ENCODE results near the gene OR51B4.
"Not testable (repeated sequence)": the region's sequence is repeated elsewhere in the genome, so short reads cannot be mapped to it uniquely, and the experiment has no call there.

OR51B4 gene, protein sequence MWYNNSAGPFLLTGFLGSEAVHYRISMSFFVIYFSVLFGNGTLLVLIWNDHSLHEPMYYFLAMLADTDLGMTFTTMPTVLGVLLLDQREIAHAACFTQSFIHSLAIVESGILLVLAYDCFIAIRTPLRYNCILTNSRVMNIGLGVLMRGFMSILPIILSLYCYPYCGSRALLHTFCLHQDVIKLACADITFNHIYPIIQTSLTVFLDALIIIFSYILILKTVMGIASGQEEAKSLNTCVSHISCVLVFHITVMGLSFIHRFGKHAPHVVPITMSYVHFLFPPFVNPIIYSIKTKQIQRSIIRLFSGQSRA

GRCh38 chr11:5301846-5302245, at the start of gene OR51B4:
OR51B4 (minus strand) TSS chr11:5301946; CDS start chr11:5301946, 0 bp downstream.
- DNase-seq (ENCODE audit: insufficient read length, low spot score) (no peak), FAIRE-seq (no peak)

GRCh38 chr11:5351208-5351607, 49.5 kb upstream of the OR51B4 start, which contains the start of gene OR51B6:
OR51B6 (plus strand) TSS chr11:5351508; CDS start chr11:5351508, 0 bp downstream.
- FAIRE-seq (no peak), DNase-seq (ENCODE audit: insufficient read length, low spot score) (no peak)

GRCh38 chr11:5349550-5349949, 47.8 kb upstream of the OR51B4 start:
- DNase-seq (ENCODE audit: insufficient read length, low spot score) (no peak), FAIRE-seq (no peak)

DNA sequence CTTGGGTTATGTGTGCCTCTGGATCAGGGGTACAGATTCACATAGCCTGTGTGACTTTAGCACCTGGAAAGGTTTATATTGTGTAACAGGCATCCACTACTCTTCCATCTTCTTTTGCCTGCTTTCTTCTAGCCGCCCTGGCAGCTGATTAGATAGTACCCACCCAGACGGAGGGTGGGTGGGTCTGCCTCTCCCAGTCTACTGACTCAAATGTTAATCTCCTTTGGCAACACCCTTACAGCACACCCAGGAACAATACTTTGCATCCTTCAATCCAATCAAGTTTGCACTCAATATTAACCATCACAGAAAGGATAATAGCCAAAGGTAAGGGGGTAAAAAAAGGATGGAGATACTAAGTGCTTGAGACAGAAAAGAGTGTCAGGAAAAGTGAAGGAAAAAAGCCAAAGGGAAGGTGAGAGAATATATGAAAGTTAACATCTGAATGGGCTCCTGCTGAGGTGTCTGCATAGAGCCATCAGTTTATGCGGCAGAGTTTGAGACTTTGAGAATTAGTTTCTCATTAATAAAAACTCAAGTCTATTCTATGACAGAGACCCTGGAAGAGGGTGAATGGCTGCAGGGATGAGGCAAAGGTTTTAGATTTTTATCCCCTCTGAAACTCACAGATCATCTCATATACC, 46.9 kb upstream of the OR51B4 start:
- FAIRE-seq (no peak), DNase-seq (ENCODE audit: insufficient read length, low spot score) (no peak)

GRCh38 chr11:5345831-5346230, 44.1 kb upstream of the OR51B4 start:
- DNase-seq (ENCODE audit: insufficient read length, low spot score) (no peak), FAIRE-seq (no peak)

- FAIRE-seq (peak; percentile 18), DNase-seq (ENCODE audit: insufficient read length, low spot score) (no peak)
Observed at GRCh38 chr11:5343474-5344335, 42.0 kb upstream of the OR51B4 start, which contains the start of gene OR51B5. OR51B5 (minus strand) TSS chr11:5343524; CDS start chr11:5343524, 0 bp downstream.

- FAIRE-seq = peak; percentile 73
- peak; percentile 2 for DNase-seq (ENCODE audit: insufficient read length, low spot score)
Observed at GRCh38 chr11:5339771-5340322, 38.1 kb upstream of the OR51B4 start.

GRCh38 chr11:5337253-5337652, 35.5 kb upstream of the OR51B4 start:
- FAIRE-seq; DNase-seq (ENCODE audit: insufficient read length, low spot score): not testable (repeated sequence)

DNA sequence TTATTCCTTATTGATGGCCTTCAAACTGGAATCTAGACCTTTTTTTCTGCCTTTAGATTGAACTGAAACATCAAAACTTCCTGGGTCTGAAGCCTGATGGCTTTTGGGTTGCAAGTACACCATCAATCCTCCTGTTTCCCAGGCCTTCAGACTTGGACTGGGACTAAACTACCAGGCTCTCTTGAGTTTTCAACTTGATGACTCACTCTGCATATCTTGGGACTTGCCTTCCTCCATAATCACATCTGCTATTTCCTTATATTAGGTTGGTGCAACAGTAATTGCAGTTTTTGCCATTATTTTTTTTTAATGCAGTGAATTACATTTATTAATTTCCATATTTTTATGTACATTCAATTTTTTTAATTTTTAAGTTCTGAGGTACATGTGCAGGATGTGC, 34.6 kb upstream of the OR51B4 start:
- DNase-seq (ENCODE audit: insufficient read length, low spot score) = no peak
- FAIRE-seq = no peak

DNA sequence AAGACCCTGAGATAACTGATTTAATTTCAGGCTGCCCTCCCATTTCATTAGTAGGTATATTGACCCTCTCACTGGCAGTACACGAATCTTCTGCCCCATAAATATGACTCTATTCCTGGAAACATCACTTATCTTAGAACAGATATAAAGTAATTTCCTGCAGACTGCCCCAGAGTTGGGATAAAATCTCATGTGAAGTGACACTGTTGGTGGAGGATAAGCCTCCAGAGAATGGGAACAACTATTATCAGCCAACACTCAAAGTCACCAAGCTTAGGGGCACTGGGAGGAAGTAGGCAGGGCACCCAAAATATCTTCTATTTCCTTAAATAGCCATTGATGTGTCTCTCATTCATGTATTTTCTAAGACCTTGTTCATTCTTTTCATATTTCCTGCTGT, 33.4 kb upstream of the OR51B4 start:
- FAIRE-seq = no peak
- no peak for DNase-seq (ENCODE audit: insufficient read length, low spot score)

- no peak for DNase-seq (ENCODE audit: insufficient read length, low spot score)
- no peak for FAIRE-seq
Observed at GRCh38 chr11:5324197-5324596, 22.5 kb upstream of the OR51B4 start, which contains the start of gene OR51B2. OR51B2 (minus strand) TSS chr11:5324297; CDS start chr11:5324297, 0 bp downstream.

- FAIRE-seq (no peak), DNase-seq (ENCODE audit: insufficient read length, low spot score) (no peak)
Observed at GRCh38 chr11:5317292-5317691, 15.5 kb upstream of the OR51B4 start.

DNA sequence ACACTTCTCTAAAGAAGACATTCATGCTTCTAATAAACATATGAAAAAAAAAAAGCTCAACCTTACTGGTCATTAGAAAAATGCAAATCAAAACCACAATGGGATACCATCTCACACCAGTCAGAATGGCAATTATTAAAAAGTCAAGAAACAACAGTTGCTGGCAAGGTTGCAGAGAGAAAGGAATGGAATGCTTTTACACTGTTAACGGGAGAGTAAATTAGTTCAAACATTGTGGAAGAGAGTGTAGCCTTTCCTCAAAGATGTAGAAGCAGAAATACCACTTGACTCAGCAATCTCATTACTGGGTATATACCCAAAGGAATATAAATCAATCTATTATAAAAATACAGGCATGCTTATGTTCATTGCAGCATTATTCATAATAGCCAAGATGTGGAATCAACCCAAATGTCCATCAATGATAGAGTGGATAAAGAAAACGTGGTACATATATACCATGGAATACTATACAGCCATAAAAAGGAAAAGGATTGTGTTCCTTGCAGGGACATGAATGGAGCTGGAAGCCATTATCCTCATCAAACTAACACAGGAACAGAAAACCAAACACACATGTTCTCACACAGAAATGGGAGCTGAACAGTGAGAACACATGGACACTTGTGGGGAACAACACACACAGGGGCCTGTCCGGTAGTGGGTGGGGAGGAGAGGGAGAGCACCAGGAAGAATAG, 11.7 kb upstream of the OR51B4 start:
- not testable (repeated sequence) for FAIRE-seq; DNase-seq (ENCODE audit: insufficient read length, low spot score)

- DNase-seq (ENCODE audit: insufficient read length, low spot score) (no peak), FAIRE-seq (no peak)
Observed at GRCh38 chr11:5310423-5310822, 8.7 kb upstream of the OR51B4 start.

GRCh38 chr11:5307256-5308019, 5.7 kb upstream of the OR51B4 start:
- no peak for DNase-seq (ENCODE audit: insufficient read length, low spot score)
- no peak for FAIRE-seq

DNA sequence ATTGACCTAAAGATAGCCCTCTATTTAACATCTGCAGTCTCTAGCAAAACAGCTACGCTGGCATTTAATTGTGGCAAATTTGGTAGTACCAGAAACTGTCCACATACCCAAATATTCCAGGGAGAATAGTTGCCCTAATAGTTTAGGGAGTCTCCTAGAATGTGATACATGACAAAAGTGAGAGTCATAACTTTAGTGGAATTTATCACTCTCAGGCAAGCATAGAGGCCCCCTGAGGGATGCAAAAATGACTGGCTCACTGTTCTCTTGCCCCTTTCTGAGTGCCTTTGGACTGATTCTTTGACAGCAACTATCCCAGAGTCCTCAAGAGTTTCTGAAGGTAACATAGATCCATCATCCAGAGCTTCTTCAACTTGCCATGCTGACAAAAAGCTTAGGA, 2.3 kb upstream of the OR51B4 start:
- DNase-seq (ENCODE audit: insufficient read length, low spot score) (no peak), FAIRE-seq (no peak)

DNA sequence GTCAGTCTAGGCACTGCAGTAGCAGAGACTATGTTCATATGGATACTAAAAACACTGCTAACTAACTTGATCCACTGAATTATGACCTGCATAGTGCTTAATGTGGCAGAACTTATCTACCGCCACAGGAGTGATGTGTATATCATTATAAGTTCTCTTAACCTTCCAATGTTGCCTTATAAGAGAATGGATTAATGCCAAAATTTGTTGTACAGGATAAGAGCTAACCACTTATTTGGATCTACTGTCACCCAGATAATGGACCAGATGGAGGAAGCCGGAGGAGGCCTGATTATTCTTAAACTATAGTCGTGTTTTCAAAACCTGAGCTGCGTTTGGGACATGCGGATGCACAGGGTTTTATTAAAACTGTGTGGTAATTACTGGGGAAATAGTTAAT, 1.9 kb upstream of the OR51B4 start:
- FAIRE-seq = no peak

GRCh38 chr11:5300251-5300650, 1.5 kb downstream of the OR51B4 start:
- DNase-seq (ENCODE audit: insufficient read length, low spot score) = no peak

More for the DNA sequence above, 1.9 kb upstream of the OR51B4 start:
- no peak for DNase-seq (ENCODE audit: insufficient read length, low spot score)

GRCh38 chr11:5298451-5298850, 3.3 kb downstream of the OR51B4 start:
- DNase-seq (ENCODE audit: insufficient read length, low spot score) (no peak), FAIRE-seq (no peak)

More at GRCh38 chr11:5300251-5300650, 1.5 kb downstream of the OR51B4 start:
- no peak for FAIRE-seq
